ENCODE data around the gene SLC13A1.

DNA sequence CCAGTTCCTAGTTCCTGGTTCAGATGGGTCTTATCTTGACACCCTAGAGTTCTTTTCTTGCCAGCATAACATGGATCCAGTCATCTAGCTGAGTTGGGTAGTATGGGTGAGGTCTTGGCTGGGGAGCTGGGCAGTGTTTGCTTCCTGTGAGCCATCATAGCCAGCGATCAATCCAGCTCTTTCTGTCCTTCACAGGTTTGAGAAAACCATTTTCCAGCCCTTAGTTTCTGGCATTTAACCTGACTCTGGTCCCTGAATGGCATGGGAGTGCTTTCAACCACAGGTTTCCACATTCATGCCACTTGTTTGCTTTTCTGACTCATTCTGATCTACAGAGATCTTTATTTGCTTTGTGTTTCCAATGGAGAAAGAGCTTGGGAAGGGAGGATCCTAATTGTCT, 8.6 kb downstream of the SLC13A1 start:
- TF ChIP-seq, protein P1, sequence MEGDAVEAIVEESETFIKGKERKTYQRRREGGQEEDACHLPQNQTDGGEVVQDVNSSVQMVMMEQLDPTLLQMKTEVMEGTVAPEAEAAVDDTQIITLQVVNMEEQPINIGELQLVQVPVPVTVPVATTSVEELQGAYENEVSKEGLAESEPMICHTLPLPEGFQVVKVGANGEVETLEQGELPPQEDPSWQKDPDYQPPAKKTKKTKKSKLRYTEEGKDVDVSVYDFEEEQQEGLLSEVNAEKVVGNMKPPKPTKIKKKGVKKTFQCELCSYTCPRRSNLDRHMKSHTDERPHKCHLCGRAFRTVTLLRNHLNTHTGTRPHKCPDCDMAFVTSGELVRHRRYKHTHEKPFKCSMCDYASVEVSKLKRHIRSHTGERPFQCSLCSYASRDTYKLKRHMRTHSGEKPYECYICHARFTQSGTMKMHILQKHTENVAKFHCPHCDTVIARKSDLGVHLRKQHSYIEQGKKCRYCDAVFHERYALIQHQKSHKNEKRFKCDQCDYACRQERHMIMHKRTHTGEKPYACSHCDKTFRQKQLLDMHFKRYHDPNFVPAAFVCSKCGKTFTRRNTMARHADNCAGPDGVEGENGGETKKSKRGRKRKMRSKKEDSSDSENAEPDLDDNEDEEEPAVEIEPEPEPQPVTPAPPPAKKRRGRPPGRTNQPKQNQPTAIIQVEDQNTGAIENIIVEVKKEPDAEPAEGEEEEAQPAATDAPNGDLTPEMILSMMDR (conservative IDR thresholded peaks at IDR 0.05; ENCODE audit: low read depth in 2 of 2) = no peak
- TF ChIP-seq CREB1 (CRISPR knock-in tag; IDR thresholded peaks at IDR 0.05; ENCODE audit: low read depth) = no peak
- TF ChIP-seq EZH2 (IDR thresholded peaks at IDR 0.05; ENCODE audit: low read depth, unreplicated experiment) = no peak

Data from GM23338 (cell line).